Measurements from ENCODE around the gene ASTN2. TPM values are rescaled to one million over a fixed set of nuclear protein-coding genes. Genes with fewer than 3 reads are reported as not detected.

ASTN2 gene
- 10.1 and 11.4 TPM in 2 replicates for total RNA-seq (2014; rRNA removed; shearing (Covaris generic))
- polyA plus RNA-seq (2015; cell fraction: cytosol; rRNA removed): 13.4 and 15.2 TPM in 2 replicates
- polyA plus RNA-seq (2015; cell fraction: nucleus; rRNA removed): 8.5 and 10.9 TPM in 2 replicates

DNA sequence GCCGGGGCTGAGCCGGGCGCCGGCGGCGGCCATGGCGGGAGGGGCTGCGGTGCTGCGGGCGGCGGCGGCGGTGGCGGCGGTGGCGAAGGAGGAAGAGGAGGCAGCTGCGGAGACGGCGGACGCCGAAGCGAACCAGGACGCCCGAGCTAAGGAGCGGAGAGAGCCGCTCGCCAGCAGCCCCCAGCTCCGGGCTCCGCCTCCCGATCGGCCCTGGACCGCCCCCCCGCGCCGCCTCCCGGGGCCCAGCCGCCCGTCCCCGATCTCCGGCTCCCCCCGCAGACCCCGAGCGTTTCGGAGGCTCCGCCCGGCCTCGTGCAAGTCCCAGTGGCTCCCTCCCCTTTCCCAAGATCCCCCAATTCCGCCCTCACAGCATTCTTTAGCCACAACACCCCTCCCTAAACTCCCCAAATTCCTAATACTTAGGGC is at the start of gene ASTN2:
TSS of gene ASTN2 (minus strand) at position 152 of the 426 bp plus-strand sequence. CDS start at position 33, 119 bp downstream.
- no peak for DNase-seq (ENCODE audit: low read depth)

- no peak for DNase-seq (ENCODE audit: low read depth)
Measured at GRCh38 chr9:117462861-117463260, 48.0 kb upstream of the ASTN2 start.

GRCh38 chr9:117461386-117461785 is 46.5 kb upstream of the ASTN2 start:
- DNase-seq (ENCODE audit: low read depth): no peak

DNA sequence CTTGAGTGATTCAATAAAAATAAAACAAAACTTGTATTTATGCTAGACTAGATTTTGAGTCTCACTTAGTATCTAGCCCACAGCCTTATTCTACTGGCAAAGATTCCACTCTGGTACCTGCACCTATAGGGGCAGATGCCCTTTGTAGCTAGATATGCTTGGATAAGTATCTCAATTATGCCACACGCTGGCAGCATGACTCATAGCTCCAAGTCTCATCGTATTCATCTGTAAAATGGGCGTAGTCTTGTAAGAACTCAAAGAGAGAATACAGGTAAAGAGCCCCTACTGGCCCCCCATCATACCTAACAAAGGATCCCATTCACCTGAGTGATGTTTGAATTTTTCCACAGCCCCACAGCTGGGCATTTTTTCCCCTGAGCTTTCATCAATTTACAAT is 45.9 kb upstream of the ASTN2 start:
- no peak for DNase-seq (ENCODE audit: low read depth)

DNA sequence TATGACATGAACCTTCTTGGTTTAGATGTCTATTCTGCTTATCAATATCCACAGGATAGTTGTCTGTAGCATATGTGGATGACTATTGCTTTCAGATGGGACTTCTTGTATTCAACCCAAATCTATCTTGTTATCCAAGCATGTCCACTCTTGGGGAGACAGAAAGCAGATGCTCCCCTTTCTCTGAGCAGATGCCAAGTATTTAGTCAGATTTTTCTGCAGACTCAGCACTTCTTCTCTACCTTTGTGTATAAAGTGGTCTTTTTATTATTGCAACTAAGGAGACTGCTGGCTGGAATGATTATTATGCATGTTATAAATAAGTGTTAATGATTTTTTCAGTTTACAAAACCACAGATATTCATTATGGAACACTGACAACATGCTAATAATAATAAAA is 45.1 kb upstream of the ASTN2 start:
- no peak for DNase-seq (ENCODE audit: low read depth)

DNA sequence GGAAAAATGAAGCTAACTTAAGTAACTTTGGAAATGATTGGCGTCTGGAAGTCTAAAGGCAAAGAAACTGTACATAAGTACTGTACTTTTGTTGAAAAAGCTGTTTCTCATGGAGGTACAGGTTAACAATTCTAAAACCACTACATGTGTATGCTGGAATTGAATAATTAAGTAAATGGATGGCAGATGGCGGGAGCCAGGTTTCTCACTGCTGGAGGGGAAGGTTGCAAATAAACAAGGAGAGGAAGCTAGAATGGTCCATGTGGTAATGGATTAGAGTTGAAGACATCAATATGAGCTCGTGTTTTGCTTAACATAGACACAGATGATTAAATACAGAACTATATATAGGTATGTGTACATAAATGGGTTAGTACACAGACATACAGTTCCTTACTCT is 43.2 kb upstream of the ASTN2 start:
- no peak for DNase-seq (ENCODE audit: low read depth)

DNA sequence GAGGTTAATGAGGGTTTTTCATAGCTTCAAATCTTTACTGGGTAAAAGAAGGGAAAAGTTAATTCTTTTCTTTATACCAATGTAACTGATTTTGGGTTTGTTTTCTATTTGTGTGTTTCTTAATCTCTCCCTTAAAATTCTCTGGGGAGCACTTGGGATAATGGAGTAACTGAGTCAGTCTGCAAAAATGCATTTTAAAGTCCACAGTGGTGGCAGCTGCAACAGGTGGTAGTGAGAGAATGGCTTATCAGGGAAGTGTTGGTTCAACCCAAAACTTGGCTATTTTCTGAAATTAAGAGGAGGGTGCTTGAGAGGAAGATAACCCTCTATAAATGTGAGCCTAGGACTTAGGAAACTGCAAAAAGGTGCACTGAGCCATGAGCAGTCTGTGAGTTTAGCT is 39.9 kb upstream of the ASTN2 start:
- DNase-seq (ENCODE audit: low read depth): no peak

GRCh38 chr9:117453737-117454136 is 38.9 kb upstream of the ASTN2 start:
- DNase-seq (ENCODE audit: low read depth): no peak

DNA sequence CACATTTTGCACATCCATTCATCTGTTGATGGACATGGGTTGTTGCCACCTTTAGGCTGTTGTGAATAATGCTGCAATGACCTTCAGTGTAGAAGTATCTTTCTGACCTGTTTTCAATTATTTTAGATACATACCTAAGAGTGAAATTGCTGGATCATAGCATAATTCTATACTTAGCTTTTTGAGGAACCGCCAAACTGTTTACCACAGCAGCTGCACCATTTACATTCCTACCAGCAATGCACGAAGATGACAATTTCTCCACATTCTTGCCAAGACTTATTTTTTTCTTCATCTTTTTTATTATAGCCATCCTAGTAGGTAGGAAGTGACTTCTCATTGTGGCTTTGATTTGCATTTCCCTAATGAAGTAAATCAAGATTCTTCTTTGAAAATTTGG is 36.5 kb upstream of the ASTN2 start:
- DNase-seq (ENCODE audit: low read depth): no peak

DNA sequence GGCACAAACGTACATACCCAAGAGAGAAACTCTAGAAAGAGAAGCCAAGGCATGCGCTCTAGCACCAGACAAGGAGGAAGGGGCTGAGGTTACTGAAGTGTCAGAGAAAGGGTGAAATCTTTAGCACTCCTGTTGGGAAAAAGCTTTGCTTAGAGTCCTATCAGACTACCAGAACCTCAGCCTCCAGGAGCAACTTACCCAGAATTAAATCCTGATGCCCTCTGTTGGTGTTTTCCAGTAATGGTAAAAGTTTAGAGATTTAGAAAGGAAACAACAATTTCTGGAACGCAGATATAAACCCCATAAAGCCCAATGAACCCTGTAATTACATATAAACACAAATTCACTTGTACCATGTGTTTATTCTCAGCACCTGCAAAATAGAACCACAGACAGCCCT is 33.2 kb upstream of the ASTN2 start:
- no peak for DNase-seq (ENCODE audit: low read depth)

DNA sequence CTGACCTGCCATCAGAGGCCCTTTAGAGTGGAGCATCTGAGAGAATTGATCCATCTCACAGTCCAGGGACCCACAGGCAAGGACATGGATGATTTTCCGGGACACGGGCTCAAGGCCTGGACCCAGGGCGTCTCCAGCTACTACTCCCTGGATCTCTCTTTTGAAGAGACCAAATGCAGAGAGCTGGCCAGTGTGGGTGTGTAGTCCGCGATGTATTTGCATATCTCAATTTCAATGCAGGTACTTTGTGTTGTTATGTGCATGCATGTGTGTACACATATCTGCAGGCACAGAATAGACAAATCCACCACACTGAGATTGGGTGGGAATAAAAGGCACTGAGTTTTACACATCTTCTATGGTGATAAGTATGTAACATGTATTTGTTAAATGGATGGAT is 30.8 kb upstream of the ASTN2 start:
- DNase-seq (ENCODE audit: low read depth): no peak

GRCh38 chr9:117444501-117444900 is 29.6 kb upstream of the ASTN2 start:
- DNase-seq (ENCODE audit: low read depth): no peak

DNA sequence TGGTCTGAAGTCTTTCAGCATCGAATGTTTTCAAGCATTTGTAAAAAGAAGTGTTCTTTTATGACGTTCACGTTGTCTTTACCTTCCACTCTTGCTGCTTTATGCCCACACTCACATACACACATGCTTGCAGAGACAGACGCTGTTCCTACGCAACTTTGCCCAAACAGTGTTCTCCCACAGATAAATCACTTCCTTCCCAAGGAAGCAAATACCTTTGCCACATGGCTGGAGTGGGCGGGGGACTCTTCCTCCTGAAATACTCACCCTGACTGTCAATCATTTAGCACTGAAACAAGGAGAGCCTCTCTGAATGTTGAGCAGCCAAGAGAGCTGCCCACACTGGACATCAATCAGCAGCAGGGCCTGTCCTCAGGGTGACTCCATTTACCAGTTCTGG is 22.4 kb upstream of the ASTN2 start:
- DNase-seq (ENCODE audit: low read depth): peak; percentile 47

GRCh38 chr9:117435630-117436261 is 20.9 kb upstream of the ASTN2 start:
- no peak for DNase-seq (ENCODE audit: low read depth)

- DNase-seq (ENCODE audit: low read depth): peak; percentile 43
Measured at GRCh38 chr9:117434566-117434965, 19.7 kb upstream of the ASTN2 start.

DNA sequence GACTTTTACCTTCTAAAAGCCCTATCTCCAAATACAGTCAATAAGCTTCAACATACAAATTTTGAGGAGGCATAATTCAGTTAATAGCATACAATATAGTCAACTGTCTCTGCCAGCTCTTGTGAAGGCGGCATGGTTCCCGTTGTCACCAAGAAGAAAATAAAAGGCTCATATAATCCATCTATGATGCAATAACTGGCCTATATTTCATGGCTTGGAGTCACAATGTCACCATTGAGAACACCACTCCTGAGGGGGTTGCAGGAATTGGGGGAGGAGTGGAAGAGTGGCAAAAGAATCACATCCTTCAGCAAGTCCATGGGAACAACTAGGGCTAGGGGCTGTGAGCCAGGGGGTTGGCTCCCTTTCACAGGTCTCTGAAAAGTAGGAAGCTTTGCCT is 16.0 kb upstream of the ASTN2 start:
- no peak for DNase-seq (ENCODE audit: low read depth)

DNA sequence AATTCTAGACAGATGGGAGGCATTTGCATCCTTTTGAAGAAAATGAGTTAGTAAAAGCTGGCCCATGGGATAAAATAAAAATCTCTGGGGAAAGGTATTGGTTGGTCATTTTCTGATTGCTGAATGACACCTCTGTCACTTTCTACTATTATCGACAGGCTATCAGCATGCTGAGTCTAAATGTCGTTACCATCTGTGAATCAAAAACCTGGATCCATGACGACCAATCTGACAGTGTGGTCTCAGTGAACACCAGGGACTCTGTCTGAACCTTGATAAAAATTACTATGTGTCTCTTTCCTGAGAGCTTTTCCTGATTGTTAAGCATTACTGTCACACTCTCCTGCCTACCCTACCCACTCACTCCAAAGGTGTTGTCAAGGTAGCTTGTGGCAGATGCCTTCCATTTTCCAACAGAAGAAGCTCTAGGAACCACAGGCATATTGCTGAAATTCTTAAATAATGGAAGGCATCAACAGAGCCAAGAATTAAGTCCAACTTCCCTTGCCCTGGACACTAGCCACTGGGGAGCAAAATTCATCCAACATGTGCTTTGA is 12.6 kb upstream of the ASTN2 start:
- no peak for DNase-seq (ENCODE audit: low read depth)

GRCh38 chr9:117425566-117425965 is 10.7 kb upstream of the ASTN2 start:
- no peak for DNase-seq (ENCODE audit: low read depth)

DNA sequence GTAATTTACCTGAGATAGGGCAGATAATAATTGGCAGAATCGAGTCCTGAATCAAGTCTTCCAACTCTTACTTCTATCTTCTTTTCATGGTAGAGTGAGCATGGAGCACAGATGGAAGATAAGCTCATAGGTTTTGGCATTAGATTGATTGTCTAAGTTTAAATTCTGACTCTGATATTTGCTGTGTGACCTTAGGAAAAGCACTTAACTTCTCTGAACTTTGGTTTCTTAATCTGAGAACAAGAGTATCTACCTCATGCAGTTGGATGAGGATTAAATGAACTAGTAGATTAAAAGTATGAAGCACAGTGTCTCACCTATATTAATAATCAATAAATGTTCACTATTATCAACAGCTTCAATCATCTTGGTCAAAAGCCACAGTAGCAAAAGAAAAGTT is 9.4 kb upstream of the ASTN2 start:
- DNase-seq (ENCODE audit: low read depth): no peak

- no peak for DNase-seq (ENCODE audit: low read depth)
Measured at GRCh38 chr9:117418111-117418510, 3.3 kb upstream of the ASTN2 start.

GRCh38 chr9:117416856-117417255 is 2.0 kb upstream of the ASTN2 start:
- no peak for DNase-seq (ENCODE audit: low read depth)

DNA sequence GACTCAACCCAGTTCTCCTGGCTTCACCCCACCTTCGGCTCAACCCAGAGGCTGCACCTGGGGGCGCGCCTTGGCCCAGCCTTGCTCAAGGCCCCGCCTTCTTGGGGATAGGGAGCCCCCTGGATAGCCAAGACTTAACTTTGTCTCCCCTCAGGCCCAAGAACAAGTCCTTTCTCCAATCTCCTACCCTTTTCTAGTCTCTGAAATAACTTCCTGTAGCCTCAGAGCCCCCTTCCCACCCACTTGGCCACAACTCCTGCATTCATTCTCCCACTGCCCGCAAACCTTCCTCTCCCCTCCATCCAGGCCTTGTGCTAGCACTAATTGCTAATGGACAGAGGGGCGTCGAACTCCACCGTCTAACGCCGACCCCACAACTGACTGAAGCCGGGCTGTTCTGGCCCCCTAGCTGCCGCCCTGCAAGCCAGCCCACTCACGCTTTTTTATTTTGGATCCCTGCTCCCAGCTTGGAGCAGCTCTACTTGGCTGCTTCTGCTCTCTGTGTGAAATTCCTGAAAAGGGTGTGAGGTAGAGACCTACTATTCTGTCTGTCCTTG is 579 bp upstream of the ASTN2 start:
- no peak for DNase-seq (ENCODE audit: low read depth)

Data from HT1080 (cell line).